Heart left ventricle (tissue), 16 donors: ENCODE results near the gene ZDHHC14. TPM values are rescaled to one million over a fixed set of nuclear protein-coding genes. Genes with fewer than 3 reads are reported as not detected.

Experiments
- ATAC-seq, 4 donors: fragments of 200-7000 bp; cut with Tn5 transposase; one replicate each; pipeline ENCODE4 v1.9.1; 2020 to 2022; ENCODE audit warnings: moderate library complexity in 4 of 4, mild to moderate bottlenecking in 3 of 4, moderate number of reproducible peaks in 1 of 4
- DNase-seq, 5 donors: peaks; one replicate each; pipeline ENCODE4 v3.0.0-alpha.2; 2020
- H3K27ac ChIP-seq, 12 donors: fragments of 200-600 bp; sonication (generic) in 4 of 12; one replicate each; pipeline versions ENCODE4 v1.5.0 to v1.8.0; 2016 to 2022; ENCODE audit warnings: mild to moderate bottlenecking in 2 of 12
- H3K27me3 ChIP-seq, 9 donors: fragments of 200-600 bp; sonication (generic) in 2 of 9; one replicate each; pipeline versions ENCODE4 v1.5.1 to v1.8.0; 2016 to 2022; ENCODE audit warnings: mild to moderate bottlenecking in 3 of 9
- H3K36me3 ChIP-seq, 9 donors: fragments of 200-600 bp; sonication (generic) in 2 of 9; one replicate each; pipeline versions ENCODE4 v1.5.0 to v1.8.0; 2018 to 2022; ENCODE audit warnings: mild to moderate bottlenecking in 2 of 9
- H3K4me1 ChIP-seq, 12 donors: fragments of 200-600 bp; sonication (generic) in 4 of 12; one replicate each; pipeline versions ENCODE4 v1.5.0 to v1.8.0; 2016 to 2022; ENCODE audit warnings: mild to moderate bottlenecking in 3 of 12
- H3K4me3 ChIP-seq, 12 donors: fragments of 200-600 bp; sonication (generic) in 4 of 12; one replicate each; pipeline versions ENCODE4 v1.5.0 to v1.8.0; 2017 to 2022; ENCODE audit warnings: mild to moderate bottlenecking in 9 of 12, moderate library complexity in 4 of 12
- H3K9me3 ChIP-seq, 12 donors: fragments of 200-600 bp; sonication (generic) in 4 of 12; one replicate each; pipeline versions ENCODE4 v1.5.0 to v1.8.0; 2016 to 2022; ENCODE audit warnings: mild to moderate bottlenecking in 1 of 12
- POLR2A ChIP-seq, 2 donors: fragments of 450-650 bp; IDR thresholded peaks; one replicate each; pipeline ENCODE4 v1.6.1; 2017; ENCODE audit warnings: antibody characterized with exemption in 2 of 2, mild to moderate bottlenecking in 2 of 2, moderate library complexity in 2 of 2
- WGBS, 4 donors: extraction: QIAGEN DNeasy Blood & Tissue Kit in 2 of 4; methylation state at CpG; one replicate each; pipeline versions ENCODE4 v1.1.5 to v1.1.7; 2013 to 2018; 5-methylcytosine and 5-hydroxymethylcytosine counted together
- intact Hi-C, 10 donors: fragments of 100-400 bp; cut with DNase I; formaldehyde crosslinking; loops; one replicate each; pipeline versions ENCODE4 v1.11.1 to v1.14.2; 2022
- polyA plus RNA-seq, 2 donors: library from polyadenylated mRNA; stranded (reverse); fragments of 200-250 nt; gene quantifications; one replicate each; pipeline ENCODE4 v1.2.3, GENCODE V29; 2013
- total RNA-seq, 9 donors: library from RNA; depleted of rRNA in 2 of 9; stranded (reverse); fragments of >200 nt in 2 of 9; fragmentation: NEBNext Ultra II Directional in 3 of 9; extraction: Animal tissue kit (Norgen Biotek cat#: 25700) in 3 of 9; gene quantifications; one replicate each; pipeline versions ENCODE4 v1.1.0 to v1.2.4, GENCODE V29; 2016 to 2023
- TF ChIP-seq, protein P1 (sequence below), 12 donors: fragments of 200-600 bp; sonication (generic) in 4 of 12; IDR thresholded peaks; one replicate each; pipeline versions ENCODE4 v1.5.0 to v1.8.0; 2018 to 2022; ENCODE audit warnings: antibody characterized with exemption in 12 of 12, mild to moderate bottlenecking in 5 of 12
- donor health status: ischemic (EF 13 %, LVEDD 7.1; RV severe dilation, severe dysfunction).
- donor health status: healthy with polysubstance abuse.
- donor health status: DM: no; HTN: yes; CAD: no.
- donor health status: DM: no; HTN: no; CAD: no.
- donor health status: ischemic (EF 25% LVEDD 6.9; RV normal size, moderate dysfunction).
- donor health status: ischemic (EF 25% LVEDD 5.7; RV mildly dilated, moderate dysfunction).
- donor health status: healthy.
- donor health status: DM: yes; HTN: yes; CAD: no.
- donor health status: ischemic (EF 35%, LVEDD 5.7; RV mildly dilated, moderate dysfunction).
- donor health status: nonischemic (EF 11% LVEDD 7.7; RV severe dilation, severe dysfunction).
- donor health status: DM: yes; HTN: yes; CAD: no.
- donor health status: PGD.
- donor health status: ischemic (EF 29% LVEDD 5.4; RV normal size, mild dysfunction).
- donor health status: nonischemic (EF 23%, LVEDD 6.1; RV moderate dilation, normal function).

ZDHHC14 gene
- total and polyA plus RNA-seq, 11 donors = 7.0 to 25.8 (median 15.4) TPM

- Histone ChIP-seq H3K9me3 (no peaks in the 10 kb centered on the region), H3K4me3 (no peak overlapping the region), H3K36me3 (no peaks in the 10 kb centered on the region), H3K27ac (no peak overlapping the region), H3K4me1 (peaks cover 0 to 26% (median 13%) of the 10 kb centered on the region in 12 donors), H3K27me3 (no peaks in the 10 kb centered on the region)
- DNase-seq (no peak), ATAC-seq (no peak)
- WGBS, 4 donors = 96 to 100% (median 98%) methylated on average over 2 of the region's 2 CpGs
- intact Hi-C loops = no loop called here
- TF ChIP-seq POLR2A (IDR thresholded peaks at IDR 0.05) = no peak
- TF ChIP-seq, protein P1, sequence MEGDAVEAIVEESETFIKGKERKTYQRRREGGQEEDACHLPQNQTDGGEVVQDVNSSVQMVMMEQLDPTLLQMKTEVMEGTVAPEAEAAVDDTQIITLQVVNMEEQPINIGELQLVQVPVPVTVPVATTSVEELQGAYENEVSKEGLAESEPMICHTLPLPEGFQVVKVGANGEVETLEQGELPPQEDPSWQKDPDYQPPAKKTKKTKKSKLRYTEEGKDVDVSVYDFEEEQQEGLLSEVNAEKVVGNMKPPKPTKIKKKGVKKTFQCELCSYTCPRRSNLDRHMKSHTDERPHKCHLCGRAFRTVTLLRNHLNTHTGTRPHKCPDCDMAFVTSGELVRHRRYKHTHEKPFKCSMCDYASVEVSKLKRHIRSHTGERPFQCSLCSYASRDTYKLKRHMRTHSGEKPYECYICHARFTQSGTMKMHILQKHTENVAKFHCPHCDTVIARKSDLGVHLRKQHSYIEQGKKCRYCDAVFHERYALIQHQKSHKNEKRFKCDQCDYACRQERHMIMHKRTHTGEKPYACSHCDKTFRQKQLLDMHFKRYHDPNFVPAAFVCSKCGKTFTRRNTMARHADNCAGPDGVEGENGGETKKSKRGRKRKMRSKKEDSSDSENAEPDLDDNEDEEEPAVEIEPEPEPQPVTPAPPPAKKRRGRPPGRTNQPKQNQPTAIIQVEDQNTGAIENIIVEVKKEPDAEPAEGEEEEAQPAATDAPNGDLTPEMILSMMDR (IDR thresholded peaks at IDR 0.05) = no peak
Observed at GRCh38 chr6:157497579-157497978, 116.6 kb downstream of the ZDHHC14 start.

- Histone ChIP-seq H3K4me3 (no peak overlapping the region), H3K27ac (no peak overlapping the region), H3K9me3 (no peaks in the 10 kb centered on the region), H3K36me3 (no peaks in the 10 kb centered on the region), H3K27me3 (no peaks in the 10 kb centered on the region), H3K4me1 (peaks cover 0 to 28% (median 15%) of the 10 kb centered on the region in 12 donors)
- DNase-seq (no peak), ATAC-seq (no peak)
- intact Hi-C loops = no loop called here
- 87 to 94% (median 89%) methylated on average over 2 of the region's 2 CpGs for WGBS, 4 donors
- TF ChIP-seq, protein P1 (IDR thresholded peaks at IDR 0.05) = no peak
- TF ChIP-seq POLR2A (IDR thresholded peaks at IDR 0.05) = no peak
Observed at GRCh38 chr6:157498817-157499216, 117.8 kb downstream of the ZDHHC14 start.

DNA sequence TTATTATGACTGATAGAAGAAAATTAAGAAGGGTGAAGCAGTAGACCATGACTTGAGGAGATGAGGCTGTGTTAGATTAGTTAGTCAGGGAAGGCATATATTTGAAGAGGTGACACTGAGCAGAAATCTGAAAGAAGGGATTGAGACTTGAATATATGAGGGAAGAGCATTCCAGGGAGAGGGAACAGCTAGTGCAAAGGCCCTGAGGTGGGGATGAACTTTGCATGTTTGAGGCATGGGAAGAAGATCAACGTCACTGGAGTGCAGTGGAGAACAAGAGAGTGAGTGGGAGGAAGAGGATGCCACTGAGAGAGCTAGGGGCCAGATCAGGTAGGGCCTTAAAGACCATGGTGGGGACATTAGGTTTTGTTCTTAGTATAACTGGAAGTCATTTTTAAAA, 119.0 kb downstream of the ZDHHC14 start:
- 79 to 93% (median 87%) methylated on average over 1 of the region's 1 CpG for WGBS, 4 donors

GRCh38 chr6:157503018-157503747, 122.2 kb downstream of the ZDHHC14 start:
- H3K4me1 ChIP-seq = peaks cover 0 to 17% (median 11%) of the 10 kb centered on the region in 12 donors
- H3K9me3 ChIP-seq = peaks cover 0 to 20% (median 10%) of the 10 kb centered on the region in 12 donors
- TF ChIP-seq, protein P1 (IDR thresholded peaks at IDR 0.05) = no peak
- TF ChIP-seq POLR2A (IDR thresholded peaks at IDR 0.05) = no peak
- DNase-seq (no peak), ATAC-seq (no peak)
- no peaks in the 10 kb centered on the region for H3K27me3 ChIP-seq
- no peak overlapping the region for H3K27ac ChIP-seq
- H3K36me3 ChIP-seq = no peaks in the 10 kb centered on the region
- no peak overlapping the region for H3K4me3 ChIP-seq
- intact Hi-C loops = loop anchor here in 1 of 10 donors (10.0 kb wide), 1 partner anchor 118 kb away; the partner anchor contains the start of gene ZDHHC14
- WGBS, 4 donors = 63 to 84% (median 75%) methylated on average over 6 of the region's 6 CpGs

More for the DNA sequence above, 119.0 kb downstream of the ZDHHC14 start:
- ATAC-seq (no peak), DNase-seq (no peak)
- Histone ChIP-seq H3K36me3 (no peaks in the 10 kb centered on the region), H3K27me3 (no peaks in the 10 kb centered on the region), H3K4me3 (no peak overlapping the region), H3K4me1 (peaks cover 0 to 17% (median 11%) of the 10 kb centered on the region in 12 donors), H3K9me3 (peaks cover 0 to 2% (median 0%) of the 10 kb centered on the region in 12 donors), H3K27ac (no peak overlapping the region)
- intact Hi-C loops = loop anchor here in 1 of 10 donors (10.0 kb wide), 1 partner anchor 115 kb away; the partner anchor contains the start of gene ZDHHC14
- TF ChIP-seq, protein P1 (IDR thresholded peaks at IDR 0.05) = no peak
- TF ChIP-seq POLR2A (IDR thresholded peaks at IDR 0.05) = no peak
